Cardiac fibroblast (primary cell): Measurements from ENCODE around the gene CENPP.

Experiments used
- DNase-seq, 2 donors: peaks; one replicate each; pipeline versions ENCODE4 v3.0.0 to v3.0.0-alpha.2; 2010; ENCODE audit warnings: low read depth in 2 of 2
- H3K4me3 ChIP-seq, 2 donors: replicated peaks in 1 of 2; 1 replicate in 1 of 2; 2 replicates in 1 of 2; pipeline ENCODE4 v1.5.1; 2011; ENCODE audit warnings: low read depth in 2 of 2, low read length in 2 of 2, mild to moderate bottlenecking in 2 of 2, moderate library complexity in 1 of 2
- CTCF ChIP-seq: IDR thresholded peaks from one replicate; pipeline ENCODE4 v1.5.1; 2011; ENCODE audit warnings: low read depth, mild to moderate bottlenecking, low read length, inconsistent platforms

CENPP gene

GRCh38 chr9:92529124-92529523, 203.4 kb downstream of the CENPP start:
- DNase-seq = no peak
- H3K4me3 ChIP-seq = no peak overlapping the region
- TF ChIP-seq CTCF = no peak

GRCh38 chr9:92530893-92531292, 205.1 kb downstream of the CENPP start:
- no peak for TF ChIP-seq CTCF
- H3K4me3 ChIP-seq = no peak overlapping the region
- no peak for DNase-seq

- no peak for DNase-seq
- no peak for TF ChIP-seq CTCF
- no peak overlapping the region for H3K4me3 ChIP-seq
Measured at GRCh38 chr9:92534204-92534603, 208.5 kb downstream of the CENPP start.

- peak overlapping the region in 1 of 2 donors; percentile 3 for H3K4me3 ChIP-seq
- DNase-seq = peak in 1 of 2 donors; percentile 13
- no peak for TF ChIP-seq CTCF
Measured at GRCh38 chr9:92534674-92535073, 208.9 kb downstream of the CENPP start.

- TF ChIP-seq CTCF = no peak
- peak; percentile 83 to 87 for DNase-seq
- H3K4me3 ChIP-seq = peak within 1 kb of the TSS in 1 of 2 donors; percentile 24
Measured at GRCh38 chr9:92535940-92536850, 210.4 kb downstream of the CENPP start, which contains the start of gene ECM2. Gene ECM2, minus strand, starts transcription at chr9:92535990. Its CDS starts 13,124 bp downstream, at chr9:92522866.

- no peak overlapping the region for H3K4me3 ChIP-seq
- TF ChIP-seq CTCF = no peak
- peak in 1 of 2 donors; percentile 75 for DNase-seq
Measured at GRCh38 chr9:92538541-92538940, 212.8 kb downstream of the CENPP start.
